ENCODE data around the gene DNAJC4.

GRCh38 chr11:64263947-64264317 is 33.6 kb downstream of the DNAJC4 start:
- TF ChIP-seq TEAD4 (IDR thresholded peaks at IDR 0.05) (no peak), EP300 (IDR thresholded peaks at IDR 0.05; ENCODE audit: borderline replicate concordance) (no peak), RAD21 (IDR thresholded peaks at IDR 0.05; ENCODE audit: low read depth) (no peak), YY1 (IDR thresholded peaks at IDR 0.05; ENCODE audit: low read depth) (no peak), REST (IDR thresholded peaks at IDR 0.05; ENCODE audit: low read depth) (no peak), EGR1 (IDR thresholded peaks at IDR 0.05) (no peak), TAF1 (IDR thresholded peaks at IDR 0.05; ENCODE audit: low read depth) (no peak)

All from Ishikawa (cell line).